Measurements from ENCODE around the gene OR6J1.

Gene OR6J1

DNA sequence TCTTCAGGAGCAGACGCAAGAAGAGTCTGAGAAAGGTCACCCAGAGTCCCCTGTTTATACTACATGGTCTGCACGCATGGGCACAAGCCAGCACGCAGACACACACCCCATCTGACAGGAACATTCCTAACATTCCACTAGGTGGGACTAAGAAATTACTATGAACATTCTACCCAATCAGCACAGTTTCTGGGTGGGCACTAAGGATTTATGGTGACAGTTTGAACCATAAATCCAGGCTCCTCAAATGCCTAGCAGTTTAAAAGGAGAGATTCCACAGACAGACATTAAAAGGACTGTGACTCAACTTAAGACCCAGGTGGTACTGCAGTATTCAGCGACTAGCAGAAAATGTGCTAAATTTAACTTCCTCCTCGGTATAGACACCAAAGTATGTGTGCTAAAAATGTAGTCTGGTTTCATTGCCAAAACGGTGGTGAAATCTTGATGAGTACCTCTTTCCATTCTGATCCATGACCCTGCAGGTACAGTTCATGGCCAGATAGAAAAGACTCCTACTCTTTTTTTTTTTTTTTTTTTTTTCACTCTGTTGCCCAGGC is 29.8 kb downstream of the OR6J1 start:
- Histone ChIP-seq H3K4me1 (peaks cover 5% of the 10 kb centered on the region), H3K4me2 (ENCODE audit: low read length) (peak overlapping the region; percentile 53), H3K36me3 (ENCODE audit: control insufficient read depth, insufficient read depth, low read length) (no peaks in the 10 kb centered on the region), H2AFZ (peak overlapping the region; percentile 8), H3K4me3 (ENCODE audit: low read depth, low read length) (peak overlapping the region; percentile 12), H3K27me3 (ENCODE audit: control insufficient read depth, insufficient read depth, low read length) (no peaks in the 10 kb centered on the region), H3K79me2 (no peaks in the 10 kb centered on the region), H3K27ac (no peak overlapping the region), H3K9me3 (ENCODE audit: control insufficient read depth, low read length) (no peaks in the 10 kb centered on the region), H3K9ac (no peak overlapping the region)
- TF ChIP-seq, protein P1, sequence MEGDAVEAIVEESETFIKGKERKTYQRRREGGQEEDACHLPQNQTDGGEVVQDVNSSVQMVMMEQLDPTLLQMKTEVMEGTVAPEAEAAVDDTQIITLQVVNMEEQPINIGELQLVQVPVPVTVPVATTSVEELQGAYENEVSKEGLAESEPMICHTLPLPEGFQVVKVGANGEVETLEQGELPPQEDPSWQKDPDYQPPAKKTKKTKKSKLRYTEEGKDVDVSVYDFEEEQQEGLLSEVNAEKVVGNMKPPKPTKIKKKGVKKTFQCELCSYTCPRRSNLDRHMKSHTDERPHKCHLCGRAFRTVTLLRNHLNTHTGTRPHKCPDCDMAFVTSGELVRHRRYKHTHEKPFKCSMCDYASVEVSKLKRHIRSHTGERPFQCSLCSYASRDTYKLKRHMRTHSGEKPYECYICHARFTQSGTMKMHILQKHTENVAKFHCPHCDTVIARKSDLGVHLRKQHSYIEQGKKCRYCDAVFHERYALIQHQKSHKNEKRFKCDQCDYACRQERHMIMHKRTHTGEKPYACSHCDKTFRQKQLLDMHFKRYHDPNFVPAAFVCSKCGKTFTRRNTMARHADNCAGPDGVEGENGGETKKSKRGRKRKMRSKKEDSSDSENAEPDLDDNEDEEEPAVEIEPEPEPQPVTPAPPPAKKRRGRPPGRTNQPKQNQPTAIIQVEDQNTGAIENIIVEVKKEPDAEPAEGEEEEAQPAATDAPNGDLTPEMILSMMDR (IDR thresholded peaks at IDR 0.05) = no peak

DNA sequence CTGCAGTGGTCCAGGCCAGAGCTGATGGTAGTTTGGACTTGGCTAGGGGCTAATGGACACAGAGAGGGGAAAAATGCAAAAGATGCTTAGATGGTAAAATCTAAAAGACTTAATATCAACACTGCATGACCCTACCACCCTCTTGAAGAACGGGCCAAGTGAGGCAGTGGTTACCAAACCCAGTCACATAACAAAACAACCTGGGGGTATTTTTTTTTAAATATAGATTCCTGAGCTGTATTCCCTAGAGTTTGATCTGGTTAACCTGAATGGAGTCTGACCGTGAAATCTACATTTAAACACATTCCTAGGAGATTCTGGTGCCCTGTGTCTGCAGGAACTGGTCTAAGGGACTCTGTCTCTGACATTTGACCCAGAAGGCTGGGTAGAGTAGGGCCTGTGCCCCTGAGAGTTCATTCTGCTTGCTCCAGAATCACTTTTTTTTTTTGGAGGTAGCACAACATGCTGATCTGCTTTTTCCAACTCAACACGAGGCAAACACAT is 30.4 kb downstream of the OR6J1 start:
- H3K9ac ChIP-seq = no peak overlapping the region
- H3K4me2 ChIP-seq (ENCODE audit: low read length) = peak overlapping the region; percentile 53
- no peaks in the 10 kb centered on the region for H3K9me3 ChIP-seq (ENCODE audit: control insufficient read depth, low read length)
- no peaks in the 10 kb centered on the region for H3K27me3 ChIP-seq (ENCODE audit: control insufficient read depth, insufficient read depth, low read length)
- H3K27ac ChIP-seq = no peak overlapping the region
- H3K36me3 ChIP-seq (ENCODE audit: control insufficient read depth, insufficient read depth, low read length) = no peaks in the 10 kb centered on the region
- TF ChIP-seq, protein P1 (IDR thresholded peaks at IDR 0.05) = no peak
- H3K79me2 ChIP-seq = no peaks in the 10 kb centered on the region
- H2AFZ ChIP-seq = peak overlapping the region; percentile 8
- peak overlapping the region; percentile 12 for H3K4me3 ChIP-seq (ENCODE audit: low read depth, low read length)
- H3K4me1 ChIP-seq = peaks cover 5% of the 10 kb centered on the region

DNA sequence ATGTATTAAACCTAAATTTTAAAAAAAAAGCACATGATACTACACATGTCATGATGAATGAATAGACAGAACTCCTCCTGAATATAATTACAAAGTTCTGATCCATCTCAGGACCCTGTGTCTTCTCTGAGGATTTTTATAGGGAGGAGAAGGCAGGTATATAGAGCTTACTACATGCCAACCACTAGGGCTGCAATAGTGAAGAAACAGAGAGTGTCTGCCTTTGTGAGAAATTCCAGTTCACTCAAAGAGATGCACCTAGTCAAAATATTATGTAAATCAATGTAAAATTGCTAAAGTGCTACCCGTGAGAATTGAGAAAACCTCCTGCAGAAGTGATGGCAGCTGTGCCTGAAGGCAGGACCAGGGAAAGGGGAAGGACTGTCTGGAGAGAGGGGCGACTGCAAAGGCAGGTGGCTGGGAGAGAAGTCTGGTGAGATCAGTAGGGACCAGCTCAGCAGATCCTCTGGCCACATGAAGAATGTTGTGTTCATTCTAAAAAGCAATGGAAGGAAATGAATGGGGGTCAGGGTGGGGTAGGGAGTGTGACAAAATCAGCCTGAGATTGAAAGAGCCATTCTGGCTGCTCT is 31.0 kb downstream of the OR6J1 start:
- Histone ChIP-seq H3K4me2 (ENCODE audit: low read length) (no peak overlapping the region), H3K4me3 (ENCODE audit: low read depth, low read length) (no peak overlapping the region), H3K27ac (no peak overlapping the region)

DNA sequence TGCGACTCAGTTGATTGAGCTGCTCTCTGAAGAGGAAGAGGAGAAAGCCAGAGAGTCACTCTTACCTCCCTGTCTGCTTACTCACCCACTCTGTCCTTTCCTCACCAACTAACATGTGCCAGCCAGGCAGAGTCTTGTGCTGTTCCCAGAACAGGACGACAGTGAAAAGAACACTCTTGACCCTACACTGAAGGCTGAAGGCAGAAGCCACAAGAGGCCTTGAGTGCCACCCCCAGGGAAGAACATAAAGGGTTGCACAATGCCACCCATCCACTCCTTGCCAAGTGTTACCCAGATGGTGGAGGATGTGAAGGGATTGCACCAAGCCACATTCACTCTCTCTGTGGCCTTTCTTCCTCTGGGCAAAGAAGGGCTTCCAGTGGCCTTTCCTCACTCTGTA is 33.2 kb downstream of the OR6J1 start:
- Histone ChIP-seq H3K36me3 (ENCODE audit: control insufficient read depth, insufficient read depth, low read length) (no peaks in the 10 kb centered on the region), H3K4me2 (ENCODE audit: low read length) (no peak overlapping the region)

More for the DNA sequence above, 31.0 kb downstream of the OR6J1 start:
- Histone ChIP-seq H3K36me3 (ENCODE audit: control insufficient read depth, insufficient read depth, low read length) (no peaks in the 10 kb centered on the region), H2AFZ (no peak overlapping the region), H3K9ac (no peak overlapping the region), H3K79me2 (no peaks in the 10 kb centered on the region), H3K9me3 (ENCODE audit: control insufficient read depth, low read length) (no peaks in the 10 kb centered on the region), H3K27me3 (ENCODE audit: control insufficient read depth, insufficient read depth, low read length) (no peaks in the 10 kb centered on the region), H3K4me1 (peaks cover 5% of the 10 kb centered on the region)
- TF ChIP-seq, protein P1 (IDR thresholded peaks at IDR 0.05) = no peak

More for the DNA sequence above, 33.2 kb downstream of the OR6J1 start:
- Histone ChIP-seq H3K9me3 (ENCODE audit: control insufficient read depth, low read length) (no peaks in the 10 kb centered on the region), H2AFZ (no peak overlapping the region), H3K27ac (no peak overlapping the region), H3K4me3 (ENCODE audit: low read depth, low read length) (no peak overlapping the region), H3K4me1 (peaks cover 5% of the 10 kb centered on the region), H3K9ac (no peak overlapping the region), H3K27me3 (ENCODE audit: control insufficient read depth, insufficient read depth, low read length) (no peaks in the 10 kb centered on the region), H3K79me2 (no peaks in the 10 kb centered on the region)
- TF ChIP-seq, protein P1 (IDR thresholded peaks at IDR 0.05) = no peak

Measured in parathyroid adenoma (tissue), 2 donors.